Renal cortex interstitium (tissue), 11 donors: ENCODE results near the gene OR5H1. TPM values are rescaled to one million over a fixed set of nuclear protein-coding genes. Genes with fewer than 3 reads are reported as not detected.

Experiments used
- DNase-seq, 11 donors: peaks; one replicate each; pipeline ENCODE4 v3.0.0-alpha.2; 2013; ENCODE audit warnings: low read depth in 9 of 11, low spot score in 4 of 11; ENCODE audit errors: extremely low read depth in 1 of 11
- polyA plus RNA-seq, 3 donors: library from polyadenylated mRNA; unstranded; fragments of 120-200 nt; gene quantifications; one replicate each; pipeline ENCODE4 v1.2.1, GENCODE V29; 2013; ENCODE audit not compliant: insufficient read length in 3 of 3

OR5H1 gene
- polyA plus RNA-seq, 3 donors: 0.05 TPM; not detected in 2

DNA sequence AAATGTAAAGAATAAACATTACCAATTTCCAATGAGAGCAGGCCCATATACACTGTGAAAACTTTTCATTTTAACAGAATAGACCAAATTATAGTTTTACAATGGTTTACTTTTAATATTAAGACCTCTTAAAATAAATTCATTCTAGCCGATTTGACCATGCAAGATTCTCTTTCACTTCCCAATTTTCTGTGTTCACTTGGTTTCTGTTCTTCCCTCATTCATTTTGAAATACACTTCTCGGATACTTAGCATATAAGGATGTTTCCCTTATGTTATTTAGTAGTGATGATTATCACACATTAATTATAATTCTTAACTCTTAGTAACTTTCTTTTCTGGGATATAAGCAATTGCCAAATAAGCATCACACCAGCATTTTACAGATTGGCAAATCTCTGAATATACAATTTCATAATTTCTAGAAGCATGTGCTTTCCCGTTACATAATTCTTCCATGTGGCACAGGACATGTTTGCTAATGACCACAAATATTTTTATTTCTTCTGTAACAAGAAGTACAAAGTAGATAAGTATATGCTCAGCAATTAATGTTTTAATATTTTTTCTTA lies 49.9 kb downstream of the OR5H1 start:
- no peak for DNase-seq

- no peak for DNase-seq
These were observed 51.7 kb downstream of the OR5H1 start for GRCh38 chr3:98182196-98182595.

DNA sequence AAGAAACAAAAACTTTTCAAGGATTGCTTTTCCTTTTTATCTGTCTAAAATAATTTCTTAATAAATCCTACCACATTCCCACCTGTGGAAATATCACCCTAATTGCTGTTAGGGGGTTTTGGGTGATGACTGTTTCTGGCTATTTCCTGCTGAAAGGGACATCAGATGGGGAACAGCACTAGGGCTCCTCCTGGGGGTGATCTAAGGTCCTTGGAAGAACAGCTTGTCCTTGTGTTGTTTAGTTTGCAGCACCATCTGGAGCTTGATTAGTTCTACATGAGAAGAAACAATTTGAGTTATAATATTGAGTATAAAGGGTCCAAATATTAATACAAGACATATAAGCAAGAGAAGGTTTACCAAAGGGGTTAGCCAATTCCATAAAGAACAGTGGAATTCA lies 54.7 kb downstream of the OR5H1 start:
- no peak for DNase-seq

Other genes with a start within 250 kb of the OR5H1 start
- gene RIOX2, start 158.3 kb upstream of the OR5H1 start, polyA plus RNA-seq: 10 to 100 TPM; 31.8 to 41.6 (median 33.2) TPM
- gene GABRR3, start 95.4 kb upstream of the OR5H1 start, polyA plus RNA-seq: under 1 TPM; 0.03 to 0.09 (median 0.03) TPM
- not detected for gene OR5AC2, start 43.5 kb upstream of the OR5H1 start, polyA plus RNA-seq
- gene OR5H14, start 16.8 kb downstream of the OR5H1 start, polyA plus RNA-seq: not detected
- not detected for gene OR5H15, start 36.0 kb downstream of the OR5H1 start, polyA plus RNA-seq
- not detected for gene OR5H6, start 133.5 kb downstream of the OR5H1 start, polyA plus RNA-seq
- not detected for gene OR5H2, start 151.8 kb downstream of the OR5H1 start, polyA plus RNA-seq
- not detected for gene OR5K4, start 223.1 kb downstream of the OR5H1 start, polyA plus RNA-seq